ENCODE results near the gene KBTBD3. TPM values are rescaled to one million over a fixed set of nuclear protein-coding genes. Genes with fewer than 3 reads are reported as not detected.
A peak's percentile ranks its signal among the peaks of the same experiment; 100 is the strongest.

KBTBD3 gene
- total RNA-seq, 1 donor from 2014 or later: 3.1 TPM

- Mint-ChIP-seq H3K27ac (ENCODE audit: unreplicated experiment) (no peak overlapping the region), H3K4me1 (ENCODE audit: unreplicated experiment) (peaks cover 10% of the 10 kb centered on the region), H3K36me3 (ENCODE audit: low read depth, unreplicated experiment) (no peaks in the 10 kb centered on the region), H3K9me3 (ENCODE audit: unreplicated experiment) (no peaks in the 10 kb centered on the region), H3K4me3 (ENCODE audit: unreplicated experiment) (no peak overlapping the region), H3K27me3 (ENCODE audit: unreplicated experiment) (peaks cover 2% of the 10 kb centered on the region)
- TF ChIP-seq CTCF (IDR thresholded peaks at IDR 0.05; ENCODE audit: unreplicated experiment): no peak
- DNase-seq (ENCODE audit: low spot score): no peak
Measured at GRCh38 chr11:106031202-106031810, 45.8 kb downstream of the KBTBD3 start.

GRCh38 chr11:106030609-106031008, 46.5 kb downstream of the KBTBD3 start:
- DNase-seq (ENCODE audit: low spot score): no peak
- H3K9me3 Mint-ChIP-seq (ENCODE audit: unreplicated experiment): no peaks in the 10 kb centered on the region
- no peak overlapping the region for H3K27ac Mint-ChIP-seq (ENCODE audit: unreplicated experiment)
- peaks cover 10% of the 10 kb centered on the region for H3K4me1 Mint-ChIP-seq (ENCODE audit: unreplicated experiment)
- no peak overlapping the region for H3K4me3 Mint-ChIP-seq (ENCODE audit: unreplicated experiment)
- TF ChIP-seq CTCF (IDR thresholded peaks at IDR 0.05; ENCODE audit: unreplicated experiment): no peak
- H3K27me3 Mint-ChIP-seq (ENCODE audit: unreplicated experiment): peaks cover 2% of the 10 kb centered on the region
- H3K36me3 Mint-ChIP-seq (ENCODE audit: low read depth, unreplicated experiment): no peaks in the 10 kb centered on the region

GRCh38 chr11:106022795-106023275, 54.3 kb downstream of the KBTBD3 start:
- Mint-ChIP-seq H3K4me1 (ENCODE audit: unreplicated experiment) (peaks cover 17% of the 10 kb centered on the region), H3K27me3 (ENCODE audit: unreplicated experiment) (peaks cover 6% of the 10 kb centered on the region), H3K4me3 (ENCODE audit: unreplicated experiment) (peak overlapping the region; percentile 97), H3K9me3 (ENCODE audit: unreplicated experiment) (no peaks in the 10 kb centered on the region), H3K36me3 (ENCODE audit: low read depth, unreplicated experiment) (no peaks in the 10 kb centered on the region), H3K27ac (ENCODE audit: unreplicated experiment) (peak overlapping the region; percentile 84)
- no peak for DNase-seq (ENCODE audit: low spot score)
- TF ChIP-seq CTCF (IDR thresholded peaks at IDR 0.05; ENCODE audit: unreplicated experiment): no peak

- Mint-ChIP-seq H3K27ac (ENCODE audit: unreplicated experiment) (peak within 1 kb of the TSS; percentile 84), H3K36me3 (ENCODE audit: low read depth, unreplicated experiment) (no peaks in the 10 kb centered on the region), H3K27me3 (ENCODE audit: unreplicated experiment) (peaks cover 6% of the 10 kb centered on the region), H3K4me1 (ENCODE audit: unreplicated experiment) (peaks cover 17% of the 10 kb centered on the region), H3K4me3 (ENCODE audit: unreplicated experiment) (peak within 1 kb of the TSS; percentile 97), H3K9me3 (ENCODE audit: unreplicated experiment) (no peaks in the 10 kb centered on the region)
- peak; percentile 94 for DNase-seq (ENCODE audit: low spot score)
- TF ChIP-seq CTCF (IDR thresholded peaks at IDR 0.05; ENCODE audit: unreplicated experiment): no peak
Measured at GRCh38 chr11:106021967-106022794, 55.0 kb downstream of the KBTBD3 start, which contains the start of gene MSANTD4. MSANTD4 (minus strand) TSS chr11:106022240; CDS start chr11:106010917, 11,323 bp downstream.
